ENCODE results near the gene RASSF3. TPM values are rescaled to one million over a fixed set of nuclear protein-coding genes. Genes with fewer than 3 reads are reported as not detected.

Gene RASSF3
- polyA plus RNA-seq, 3 donors, result 6.6 to 77.9 (median 14.5) TPM

- H3K4me1 Mint-ChIP-seq, result peaks cover 17% of the 10 kb centered on the region
- no peak overlapping the region for H3K9ac ChIP-seq (ENCODE audit: insufficient read depth, low read length, poor library complexity, severe bottlenecking)
- intact Hi-C loops (cut with micrococcal nuclease), result no loop called here
- H3K9me3 ChIP-seq (replicated peaks in 1 of 2; ENCODE audit: control insufficient read depth in 1 of 2, insufficient read depth in 1 of 2, low read length in 2 of 2), result no peaks in the 10 kb centered on the region
- peaks cover 0 to 2% (median 0%) of the 10 kb centered on the region in 3 donors for H3K27me3 Mint-ChIP-seq (ENCODE audit: low read depth in 3 of 3)
- peaks cover 80 to 95% of the 10 kb centered on the region in 2 donors for H3K36me3 ChIP-seq (replicated peaks in 1 of 2; ENCODE audit: control insufficient read depth in 1 of 2, insufficient read depth in 2 of 2, low read length in 2 of 2)
- peak overlapping the region in 5 of 7 donors; percentile 12 to 79 (median 58) for H3K27ac Mint-ChIP-seq
- H3K9me3 Mint-ChIP-seq, result no peaks in the 10 kb centered on the region
- DNase-seq, result no peak
- no peak overlapping the region for H3K4me2 ChIP-seq (replicated peaks; ENCODE audit: extremely low read depth, low read length, poor library complexity, severe bottlenecking)
- peak overlapping the region in 1 of 2 donors; percentile 17 for H3K27ac ChIP-seq (ENCODE audit: low read depth in 1 of 2, low read length in 2 of 2)
- 100% methylated on average over 2 of the region's 6 CpGs for WGBS (ENCODE audit: insufficient coverage)
- H3K36me3 Mint-ChIP-seq, result peaks cover 71 to 88% of the 10 kb centered on the region in 2 donors
- peaks cover 0 to 12% of the 10 kb centered on the region in 2 donors for H3K4me1 ChIP-seq (ENCODE audit: control insufficient read depth in 1 of 2, insufficient read depth in 2 of 2, low read length in 2 of 2)
- H3K4me3 Mint-ChIP-seq, result no peak overlapping the region
- TF ChIP-seq CTCF (IDR thresholded peaks at IDR 0.05), result no peak
- peaks cover 99% of the 10 kb centered on the region for H4K20me1 ChIP-seq (ENCODE audit: insufficient read depth, low read length)
- no peak overlapping the region for H2AFZ ChIP-seq (ENCODE audit: insufficient read depth, low read depth, low read length, poor library complexity, severe bottlenecking)
- H3K4me3 ChIP-seq (replicated peaks in 1 of 3; ENCODE audit: low read depth in 2 of 3, low read length in 3 of 3), result no peak overlapping the region
- no peaks in the 10 kb centered on the region for H3K27me3 ChIP-seq (ENCODE audit: control insufficient read depth in 2 of 2, insufficient read depth in 2 of 2, low read length in 2 of 2)
- H3K79me2 ChIP-seq (ENCODE audit: insufficient read depth, low read length), result peaks cover 85% of the 10 kb centered on the region
Observed at GRCh38 chr12:64691227-64691794, 81.0 kb downstream of the RASSF3 start.

- no peaks in the 10 kb centered on the region for H3K9me3 ChIP-seq (replicated peaks in 1 of 2; ENCODE audit: control insufficient read depth in 1 of 2, insufficient read depth in 1 of 2, low read length in 2 of 2)
- no peak overlapping the region for H3K4me3 ChIP-seq (replicated peaks in 1 of 3; ENCODE audit: low read depth in 2 of 3, low read length in 3 of 3)
- H3K36me3 Mint-ChIP-seq, result peaks cover 72 to 87% of the 10 kb centered on the region in 2 donors
- intact Hi-C loops (cut with micrococcal nuclease), result no loop called here
- DNase-seq, result no peak
- no peak for TF ChIP-seq CTCF (IDR thresholded peaks at IDR 0.05)
- no peak overlapping the region for H3K4me2 ChIP-seq (replicated peaks; ENCODE audit: extremely low read depth, low read length, poor library complexity, severe bottlenecking)
- no peak overlapping the region for H3K9ac ChIP-seq (ENCODE audit: insufficient read depth, low read length, poor library complexity, severe bottlenecking)
- peak overlapping the region in 1 of 2 donors; percentile 17 for H3K27ac ChIP-seq (ENCODE audit: low read depth in 1 of 2, low read length in 2 of 2)
- H3K27me3 Mint-ChIP-seq (ENCODE audit: low read depth in 3 of 3), result peaks cover 0 to 2% (median 0%) of the 10 kb centered on the region in 3 donors
- peaks cover 85% of the 10 kb centered on the region for H3K79me2 ChIP-seq (ENCODE audit: insufficient read depth, low read length)
- H3K4me3 Mint-ChIP-seq, result no peak overlapping the region
- H3K36me3 ChIP-seq (replicated peaks in 1 of 2; ENCODE audit: control insufficient read depth in 1 of 2, insufficient read depth in 2 of 2, low read length in 2 of 2), result peaks cover 81 to 95% of the 10 kb centered on the region in 2 donors
- H4K20me1 ChIP-seq (ENCODE audit: insufficient read depth, low read length), result peaks cover 99% of the 10 kb centered on the region
- no peak overlapping the region for H2AFZ ChIP-seq (ENCODE audit: insufficient read depth, low read depth, low read length, poor library complexity, severe bottlenecking)
- H3K9me3 Mint-ChIP-seq, result no peaks in the 10 kb centered on the region
- peaks cover 0 to 14% of the 10 kb centered on the region in 2 donors for H3K4me1 ChIP-seq (ENCODE audit: control insufficient read depth in 1 of 2, insufficient read depth in 2 of 2, low read length in 2 of 2)
- peaks cover 17% of the 10 kb centered on the region for H3K4me1 Mint-ChIP-seq
- WGBS (ENCODE audit: insufficient coverage), result no CpG with 5 or more reads among the region's 2 CpGs
- no peaks in the 10 kb centered on the region for H3K27me3 ChIP-seq (ENCODE audit: control insufficient read depth in 2 of 2, insufficient read depth in 2 of 2, low read length in 2 of 2)
- H3K27ac Mint-ChIP-seq, result peak overlapping the region in 5 of 7 donors; percentile 33 to 79 (median 58)
Observed at GRCh38 chr12:64691795-64692583, 81.7 kb downstream of the RASSF3 start.

Measured in CD14-positive monocyte (primary cell).